NCI-H526 treated with DMSO at 0.1 percent for 48 hours (cell line): Measurements from ENCODE around the gene ZNF527.
A peak's percentile ranks its signal among the peaks of the same experiment; 100 is the strongest.
"Not testable (repeated sequence)": the region's sequence is repeated elsewhere in the genome, so short reads cannot be mapped to it uniquely, and the experiment has no call there.

Source experiments
- DNase-seq: peaks from one replicate; lab custom pipeline; 2025; lab: John Stamatoyannopoulos, UW

ZNF527 gene

GRCh38 chr19:37370880-37371661 is at the start of gene ZNF527:
ZNF527 (plus strand) TSS chr19:37371099; CDS start chr19:37374199, 3,100 bp downstream.
- peak; percentile 92 for DNase-seq

GRCh38 chr19:37329686-37330085 is 41.2 kb upstream of the ZNF527 start:
- DNase-seq = no peak

- DNase-seq = no peak
Observed at GRCh38 chr19:37332839-37333238, 38.1 kb upstream of the ZNF527 start.

GRCh38 chr19:37333457-37333856 is 37.4 kb upstream of the ZNF527 start:
- DNase-seq = no peak

GRCh38 chr19:37334179-37335071 is 36.5 kb upstream of the ZNF527 start:
- peak; percentile 44 for DNase-seq

GRCh38 chr19:37342753-37343152 is 28.1 kb upstream of the ZNF527 start:
- DNase-seq = no peak

GRCh38 chr19:37346091-37346490 is 24.8 kb upstream of the ZNF527 start:
- DNase-seq = no peak

- DNase-seq = no peak
Observed at GRCh38 chr19:37348060-37348459, 22.8 kb upstream of the ZNF527 start.

- DNase-seq = no peak
Observed at GRCh38 chr19:37353968-37354367, 16.9 kb upstream of the ZNF527 start.

GRCh38 chr19:37355901-37356300 is 15.0 kb upstream of the ZNF527 start:
- DNase-seq = no peak

GRCh38 chr19:37361994-37362393 is 8.9 kb upstream of the ZNF527 start:
- DNase-seq = no peak

- no peak for DNase-seq
Observed at GRCh38 chr19:37362733-37363132, 8.2 kb upstream of the ZNF527 start.

GRCh38 chr19:37370386-37370879 is 466 bp upstream of the ZNF527 start:
- not testable (repeated sequence) for DNase-seq

GRCh38 chr19:37389234-37389633 is 18.3 kb downstream of the ZNF527 start:
- no peak for DNase-seq

GRCh38 chr19:37391399-37391798 is 20.5 kb downstream of the ZNF527 start:
- not testable (repeated sequence) for DNase-seq

- DNase-seq = no peak
Observed at GRCh38 chr19:37401078-37401477, 30.2 kb downstream of the ZNF527 start.

- no peak for DNase-seq
Observed at GRCh38 chr19:37403403-37403802, 32.5 kb downstream of the ZNF527 start.

- DNase-seq = not testable (repeated sequence)
Observed at GRCh38 chr19:37406140-37406846, 35.4 kb downstream of the ZNF527 start.

GRCh38 chr19:37412700-37413099 is 41.8 kb downstream of the ZNF527 start:
- DNase-seq = no peak

- DNase-seq = no peak
Observed at GRCh38 chr19:37413313-37414084, 42.6 kb downstream of the ZNF527 start.
